ENCODE data around the gene RPL6.

The RPL6 gene

GRCh38 chr12:112370868-112371510 lies 38.4 kb downstream of the RPL6 start:
- DNase-seq, result no peak

GRCh38 chr12:112370199-112370598 lies 39.2 kb downstream of the RPL6 start:
- DNase-seq, result no peak

GRCh38 chr12:112368856-112369255 lies 40.5 kb downstream of the RPL6 start:
- no peak for DNase-seq

- DNase-seq, result no peak
Measured at GRCh38 chr12:112367965-112368364, 41.4 kb downstream of the RPL6 start.

- no peak for DNase-seq
Measured at GRCh38 chr12:112362310-112362709, 47.1 kb downstream of the RPL6 start.

GRCh38 chr12:112361271-112361670 lies 48.1 kb downstream of the RPL6 start:
- DNase-seq, result no peak

- no peak for DNase-seq
Measured at GRCh38 chr12:112359290-112359689, 50.1 kb downstream of the RPL6 start.

GRCh38 chr12:112357214-112357613 lies 52.2 kb downstream of the RPL6 start:
- no peak for DNase-seq
